ENCODE measurements around the gene UCHL3.
"Not testable (repeated sequence)": the region's sequence is repeated elsewhere in the genome, so short reads cannot be mapped to it uniquely, and the experiment has no call there.

Gene UCHL3

GRCh38 chr13:75549262-75550158, at the start of gene UCHL3:
TSS of gene UCHL3 (plus strand) at chr13:75549791. CDS start at chr13:75549821, 30 bp downstream.
- DNase-seq = peak; percentile 98

- DNase-seq = peak; percentile 86
Observed at GRCh38 chr13:75505327-75505726, 44.3 kb upstream of the UCHL3 start.

- peak; percentile 61 for DNase-seq
Observed at GRCh38 chr13:75506018-75506417, 43.6 kb upstream of the UCHL3 start.

- peak; percentile 53 for DNase-seq
Observed at GRCh38 chr13:75507027-75508001, 42.3 kb upstream of the UCHL3 start.

- no peak for DNase-seq
Observed at GRCh38 chr13:75508002-75508548, 41.5 kb upstream of the UCHL3 start.

- no peak for DNase-seq
Observed at GRCh38 chr13:75511051-75511625, 38.5 kb upstream of the UCHL3 start.

GRCh38 chr13:75512253-75512652, 37.3 kb upstream of the UCHL3 start:
- DNase-seq = peak; percentile 96

DNA sequence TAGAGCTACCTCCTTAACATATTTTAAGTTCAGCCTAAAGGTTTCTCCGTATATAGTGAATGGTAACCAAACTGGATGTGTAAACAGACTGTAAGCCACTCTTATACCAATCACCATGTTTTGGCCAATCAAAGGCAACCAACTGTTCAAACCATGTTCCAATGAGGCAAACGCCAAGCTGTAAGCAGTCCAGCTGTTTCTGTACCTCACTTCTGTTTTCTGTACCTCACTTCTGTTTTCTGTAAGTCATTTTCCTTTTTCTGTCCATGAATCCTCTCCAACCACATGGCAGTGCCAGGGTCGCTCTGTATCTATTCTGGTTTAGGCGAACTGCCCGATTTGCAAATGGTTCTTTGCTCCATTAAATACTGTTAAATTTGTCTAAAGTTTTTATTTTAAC, 36.3 kb upstream of the UCHL3 start:
- DNase-seq = peak; percentile 64

GRCh38 chr13:75514080-75514995, 35.3 kb upstream of the UCHL3 start:
- DNase-seq = peak; percentile 38

GRCh38 chr13:75518439-75519088, 31.0 kb upstream of the UCHL3 start:
- DNase-seq = no peak

DNA sequence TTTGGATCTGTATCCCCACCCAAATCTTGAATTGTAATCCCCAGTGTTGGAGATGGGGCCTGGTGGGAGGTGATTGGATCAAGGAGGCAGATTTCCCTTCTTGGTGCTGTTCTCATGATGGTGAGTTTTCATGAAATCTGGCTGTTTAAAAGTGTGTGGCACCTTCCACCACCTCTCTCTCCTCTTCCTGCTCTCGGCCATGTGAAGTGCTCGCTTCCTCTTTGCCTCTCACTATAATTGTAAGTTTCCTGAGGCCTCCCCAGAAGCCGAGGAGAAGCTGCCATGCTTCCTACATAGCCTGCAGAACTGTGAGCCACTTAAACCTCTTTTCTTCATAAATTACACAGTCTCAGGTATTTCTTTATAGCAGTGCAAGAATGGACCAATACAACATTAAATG, 27.6 kb upstream of the UCHL3 start:
- no peak for DNase-seq

DNA sequence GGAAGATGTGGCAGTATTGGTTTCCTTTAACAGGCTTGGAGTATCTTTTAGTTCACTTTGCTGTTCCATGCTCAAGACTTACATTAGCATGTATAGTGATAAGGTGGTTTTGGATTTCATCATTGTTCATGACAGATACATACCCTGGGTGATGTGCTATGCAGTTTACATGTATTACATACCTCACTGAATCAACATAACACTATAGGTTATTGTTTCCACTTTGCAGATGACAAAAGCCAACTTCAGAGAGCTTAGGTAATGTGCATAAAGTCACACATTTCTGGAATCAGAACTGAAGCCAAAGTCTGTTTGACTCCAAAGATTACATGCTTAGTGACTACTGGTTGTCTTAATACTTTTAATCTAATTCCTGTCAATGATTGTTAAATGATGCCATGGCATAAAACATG, 19.0 kb upstream of the UCHL3 start:
- no peak for DNase-seq

DNA sequence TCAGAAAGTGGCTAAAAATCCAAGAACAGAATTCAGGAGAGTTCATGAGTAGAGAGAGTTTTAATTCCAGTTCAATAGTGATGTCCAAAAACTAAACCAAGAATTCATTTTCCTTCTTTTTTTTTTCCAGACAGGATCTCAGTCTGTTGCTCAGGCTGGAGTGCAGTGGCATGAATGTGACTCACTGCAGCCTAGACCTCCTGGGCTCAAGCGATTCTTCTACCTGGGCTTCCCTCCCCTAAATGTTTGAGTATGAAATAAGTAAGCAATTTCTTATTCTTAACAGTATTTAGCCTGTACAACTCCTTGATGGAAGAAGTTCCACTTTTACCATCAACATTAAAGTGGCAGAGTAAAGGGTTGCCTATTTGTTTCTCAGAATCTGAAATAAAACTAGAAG, 15.7 kb upstream of the UCHL3 start:
- DNase-seq = no peak

GRCh38 chr13:75537401-75538365, 11.9 kb upstream of the UCHL3 start, which contains the start of gene COMMD6:
TSS of gene COMMD6 (minus strand) at chr13:75537841. CDS start at chr13:75537805, 36 bp downstream.
- DNase-seq = peak; percentile 90

GRCh38 chr13:75541287-75541686, 8.3 kb upstream of the UCHL3 start:
- peak; percentile 93 for DNase-seq

GRCh38 chr13:75541961-75542360, 7.6 kb upstream of the UCHL3 start:
- DNase-seq = no peak

DNA sequence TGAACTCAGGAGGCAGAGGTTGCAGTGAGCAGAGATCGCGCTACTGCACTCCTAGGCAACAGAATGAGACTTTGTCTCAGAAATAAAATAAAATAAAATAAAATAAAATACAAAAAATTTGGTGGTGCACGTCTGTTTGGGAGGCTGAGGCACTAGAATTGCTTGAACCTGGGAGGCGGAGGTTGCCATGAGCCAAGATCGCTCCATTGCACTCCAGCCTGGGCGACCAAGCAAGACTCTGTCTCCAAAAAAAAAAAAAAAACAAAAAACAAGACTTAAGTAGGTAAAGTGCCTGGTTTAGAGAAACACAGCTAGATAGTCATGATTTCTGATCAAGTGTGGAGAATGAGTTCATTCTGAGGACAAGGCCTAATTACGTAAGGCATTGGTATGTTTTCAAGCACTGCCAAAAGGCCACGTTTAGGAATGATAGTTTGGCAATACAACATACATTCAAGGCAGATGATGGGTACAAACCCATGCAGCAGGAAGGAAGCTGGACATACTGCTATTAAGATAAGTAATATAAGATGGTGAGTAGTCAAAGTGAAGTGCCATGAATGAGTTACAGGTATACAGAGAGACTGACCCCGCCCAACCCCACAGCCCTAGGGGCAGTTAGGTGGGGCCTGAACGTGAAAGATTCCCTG, 4.8 kb upstream of the UCHL3 start:
- DNase-seq = peak; percentile 18

DNA sequence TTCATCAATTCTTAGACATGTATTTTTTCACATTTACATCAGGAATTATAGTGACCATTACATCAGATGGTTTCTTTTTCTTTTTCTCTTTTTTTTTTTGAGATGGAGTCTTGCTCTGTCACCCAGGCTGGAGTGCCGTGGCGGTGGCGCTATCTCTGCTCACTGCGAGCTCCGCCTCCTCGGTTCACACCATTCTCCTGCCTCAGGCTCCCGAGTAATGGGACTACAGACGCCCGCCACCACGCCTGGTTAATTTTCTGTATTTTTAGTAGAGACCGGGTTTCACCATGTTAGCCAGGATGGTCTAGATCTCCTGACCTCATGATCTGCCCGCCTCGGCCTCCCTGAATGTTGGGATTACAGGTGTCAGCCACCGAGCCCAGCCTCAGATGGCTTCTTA, 4.2 kb upstream of the UCHL3 start:
- not testable (repeated sequence) for DNase-seq

- DNase-seq = no peak
Observed at GRCh38 chr13:75547917-75548316, 1.7 kb upstream of the UCHL3 start.
